ENCODE results near the gene GLT8D1.

GRCh38 chr3:52705438-52705687 is 228 bp downstream of the GLT8D1 start:
- TF ChIP-seq, protein P1, sequence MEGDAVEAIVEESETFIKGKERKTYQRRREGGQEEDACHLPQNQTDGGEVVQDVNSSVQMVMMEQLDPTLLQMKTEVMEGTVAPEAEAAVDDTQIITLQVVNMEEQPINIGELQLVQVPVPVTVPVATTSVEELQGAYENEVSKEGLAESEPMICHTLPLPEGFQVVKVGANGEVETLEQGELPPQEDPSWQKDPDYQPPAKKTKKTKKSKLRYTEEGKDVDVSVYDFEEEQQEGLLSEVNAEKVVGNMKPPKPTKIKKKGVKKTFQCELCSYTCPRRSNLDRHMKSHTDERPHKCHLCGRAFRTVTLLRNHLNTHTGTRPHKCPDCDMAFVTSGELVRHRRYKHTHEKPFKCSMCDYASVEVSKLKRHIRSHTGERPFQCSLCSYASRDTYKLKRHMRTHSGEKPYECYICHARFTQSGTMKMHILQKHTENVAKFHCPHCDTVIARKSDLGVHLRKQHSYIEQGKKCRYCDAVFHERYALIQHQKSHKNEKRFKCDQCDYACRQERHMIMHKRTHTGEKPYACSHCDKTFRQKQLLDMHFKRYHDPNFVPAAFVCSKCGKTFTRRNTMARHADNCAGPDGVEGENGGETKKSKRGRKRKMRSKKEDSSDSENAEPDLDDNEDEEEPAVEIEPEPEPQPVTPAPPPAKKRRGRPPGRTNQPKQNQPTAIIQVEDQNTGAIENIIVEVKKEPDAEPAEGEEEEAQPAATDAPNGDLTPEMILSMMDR (conservative IDR thresholded peaks at IDR 0.05; ENCODE audit: low read depth, low read length), result no peak
- no peak for TF ChIP-seq EZH2 (IDR thresholded peaks at IDR 0.05; ENCODE audit: borderline replicate concordance, low read depth, low read length, poor library complexity, severe bottlenecking)
